EL (cell line): ENCODE data around the gene CLASRP.
"Not testable (repeated sequence)": the region's sequence is repeated elsewhere in the genome, so short reads cannot be mapped to it uniquely, and the experiment has no call there.

Source experiments
- DNase-seq: peaks from one replicate; pipeline ENCODE4 v3.0.0-alpha.2; 2016

Gene CLASRP

GRCh38 chr19:45038931-45039893, at the start of gene CLASRP:
TSS of gene CLASRP (plus strand) at chr19:45039045. CDS start at chr19:45040213, 1,168 bp downstream.
- peak; percentile 89 for DNase-seq

GRCh38 chr19:44990459-44990858, 48.4 kb upstream of the CLASRP start:
- DNase-seq: no peak

- DNase-seq: no peak
Measured at GRCh38 chr19:44990966-44991365, 47.9 kb upstream of the CLASRP start.

GRCh38 chr19:44992336-44993163, 46.3 kb upstream of the CLASRP start:
- no peak for DNase-seq

GRCh38 chr19:44993526-44993925, 45.3 kb upstream of the CLASRP start:
- no peak for DNase-seq

GRCh38 chr19:44993926-44994537, 44.8 kb upstream of the CLASRP start:
- no peak for DNase-seq

GRCh38 chr19:44998025-44998424, 40.8 kb upstream of the CLASRP start:
- no peak for DNase-seq

- not testable (repeated sequence) for DNase-seq
Measured at GRCh38 chr19:44999131-44999925, 39.5 kb upstream of the CLASRP start.

- not testable (repeated sequence) for DNase-seq
Measured at GRCh38 chr19:45000665-45001064, 38.2 kb upstream of the CLASRP start.

- peak; percentile 88 for DNase-seq
Measured at GRCh38 chr19:45001087-45001739, 37.6 kb upstream of the CLASRP start, which contains the start of gene RELB. TSS of gene RELB (plus strand) at chr19:45001464. CDS start at chr19:45001580, 116 bp downstream.

GRCh38 chr19:45003485-45003884, 35.4 kb upstream of the CLASRP start:
- DNase-seq: no peak

GRCh38 chr19:45005787-45006186, 33.1 kb upstream of the CLASRP start:
- no peak for DNase-seq

- DNase-seq: no peak
Measured at GRCh38 chr19:45008552-45008951, 30.3 kb upstream of the CLASRP start.

- no peak for DNase-seq
Measured at GRCh38 chr19:45009625-45010255, 29.1 kb upstream of the CLASRP start.

- no peak for DNase-seq
Measured at GRCh38 chr19:45010306-45010705, 28.5 kb upstream of the CLASRP start.

GRCh38 chr19:45011959-45012358, 26.9 kb upstream of the CLASRP start:
- DNase-seq: no peak

- DNase-seq: peak; percentile 77
Measured at GRCh38 chr19:45016388-45017314, 22.2 kb upstream of the CLASRP start.

- no peak for DNase-seq
Measured at GRCh38 chr19:45019187-45019586, 19.7 kb upstream of the CLASRP start.

- no peak for DNase-seq
Measured at GRCh38 chr19:45020071-45020470, 18.8 kb upstream of the CLASRP start.

GRCh38 chr19:45021971-45022370, 16.9 kb upstream of the CLASRP start:
- DNase-seq: no peak
